IPS-20b (cell line): Measurements from ENCODE around the gene RAB8B.
A peak's percentile ranks its signal among the peaks of the same experiment; 100 is the strongest.

Experiments used
- H3K27ac ChIP-seq: one replicate; pipeline ENCODE4 v1.5.1; 2013; ENCODE audit warnings: low read length
- H3K27me3 ChIP-seq: 2 replicates; pipeline ENCODE4 v1.6.1; 2013; ENCODE audit warnings: mild to moderate bottlenecking, low read length, inconsistent platforms; ENCODE audit not compliant: insufficient read depth
- H3K36me3 ChIP-seq: 2 replicates; pipeline ENCODE4 v1.6.1; 2013; ENCODE audit warnings: low read depth, mild to moderate bottlenecking, inconsistent platforms, low read length, moderate library complexity; ENCODE audit not compliant: insufficient read depth
- H3K4me1 ChIP-seq: 2 replicates; pipeline ENCODE4 v1.6.1; 2013; ENCODE audit warnings: mild to moderate bottlenecking, control low read depth, inconsistent platforms, low read length, moderate library complexity; ENCODE audit not compliant: insufficient read depth
- H3K4me3 ChIP-seq: 2 replicates; pipeline ENCODE4 v1.5.1; 2013; ENCODE audit warnings: mild to moderate bottlenecking, low read length, inconsistent platforms
- H3K9ac ChIP-seq: 2 replicates; pipeline ENCODE4 v1.6.1; 2013; ENCODE audit warnings: low read depth, mild to moderate bottlenecking, inconsistent platforms, low read length, moderate library complexity
- H3K9me3 ChIP-seq: 2 replicates; pipeline ENCODE4 v1.6.1; 2013; ENCODE audit warnings: mild to moderate bottlenecking, low read depth, low read length, inconsistent platforms; ENCODE audit not compliant: insufficient read depth

The RAB8B gene

GRCh38 chr15:63187589-63188226 lies 1.7 kb upstream of the RAB8B start:
- Histone ChIP-seq H3K9me3 (no peaks in the 10 kb centered on the region), H3K4me1 (peaks cover 13% of the 10 kb centered on the region; the same call in 1 of the 2 replicates), H3K36me3 (no peaks in the 10 kb centered on the region), H3K27ac (no peak overlapping the region), H3K27me3 (no peaks in the 10 kb centered on the region), H3K9ac (no peak overlapping the region), H3K4me3 (no peak overlapping the region; the same call in 1 of the 2 replicates)

GRCh38 chr15:63188247-63188925 lies 1.0 kb upstream of the RAB8B start:
- Histone ChIP-seq H3K9me3 (no peaks in the 10 kb centered on the region), H3K27ac (peak overlapping the region; percentile 22), H3K4me3 (peak overlapping the region; percentile 91), H3K36me3 (no peaks in the 10 kb centered on the region), H3K27me3 (no peaks in the 10 kb centered on the region), H3K9ac (peak overlapping the region; percentile 84; the same call in 1 of the 2 replicates), H3K4me1 (peaks cover 13% of the 10 kb centered on the region; the same call in 1 of the 2 replicates)

- H3K27ac ChIP-seq = no peak overlapping the region
- no peaks in the 10 kb centered on the region for H3K9me3 ChIP-seq
- peak overlapping the region; percentile 91 for H3K4me3 ChIP-seq
- peak overlapping the region; percentile 83; the same call in 1 of the 2 replicates for H3K9ac ChIP-seq
- H3K36me3 ChIP-seq = no peaks in the 10 kb centered on the region
- peaks cover 19% of the 10 kb centered on the region; the same call in 1 of the 2 replicates for H3K4me1 ChIP-seq
- no peaks in the 10 kb centered on the region for H3K27me3 ChIP-seq
Observed at GRCh38 chr15:63189941-63190768, 749 bp downstream of the RAB8B start.

GRCh38 chr15:63190769-63191649 lies 1.6 kb downstream of the RAB8B start:
- Histone ChIP-seq H3K4me1 (peaks cover 25% of the 10 kb centered on the region; the same call in 1 of the 2 replicates), H3K4me3 (peak overlapping the region; percentile 91), H3K27ac (no peak overlapping the region), H3K27me3 (no peaks in the 10 kb centered on the region), H3K36me3 (no peaks in the 10 kb centered on the region), H3K9ac (peak overlapping the region; percentile 83; the same call in 1 of the 2 replicates), H3K9me3 (no peaks in the 10 kb centered on the region)

GRCh38 chr15:63191895-63192618 lies 2.7 kb downstream of the RAB8B start:
- Histone ChIP-seq H3K36me3 (no peaks in the 10 kb centered on the region), H3K9me3 (no peaks in the 10 kb centered on the region), H3K9ac (no peak overlapping the region), H3K4me3 (no peak overlapping the region), H3K4me1 (peaks cover 32% of the 10 kb centered on the region; the same call in 1 of the 2 replicates), H3K27me3 (no peaks in the 10 kb centered on the region), H3K27ac (no peak overlapping the region)

- H3K9ac ChIP-seq = no peak overlapping the region
- H3K27ac ChIP-seq = no peak overlapping the region
- no peaks in the 10 kb centered on the region for H3K36me3 ChIP-seq
- H3K4me3 ChIP-seq = no peak overlapping the region
- no peaks in the 10 kb centered on the region for H3K27me3 ChIP-seq
- H3K9me3 ChIP-seq = no peaks in the 10 kb centered on the region
- peaks cover 38% of the 10 kb centered on the region; the same call in 1 of the 2 replicates for H3K4me1 ChIP-seq
Observed at GRCh38 chr15:63192619-63193206, 3.3 kb downstream of the RAB8B start.

- no peak overlapping the region for H3K27ac ChIP-seq
- H3K36me3 ChIP-seq = no peaks in the 10 kb centered on the region
- H3K9ac ChIP-seq = no peak overlapping the region
- H3K4me1 ChIP-seq = peaks cover 46% of the 10 kb centered on the region; the same call in 1 of the 2 replicates
- H3K9me3 ChIP-seq = no peaks in the 10 kb centered on the region
- no peak overlapping the region for H3K4me3 ChIP-seq
- no peaks in the 10 kb centered on the region for H3K27me3 ChIP-seq
Observed at GRCh38 chr15:63194302-63194701, 4.9 kb downstream of the RAB8B start.

GRCh38 chr15:63194880-63195568 lies 5.6 kb downstream of the RAB8B start:
- Histone ChIP-seq H3K9ac (no peak overlapping the region), H3K4me1 (peaks cover 46% of the 10 kb centered on the region; the same call in 1 of the 2 replicates), H3K27ac (no peak overlapping the region), H3K27me3 (no peaks in the 10 kb centered on the region), H3K9me3 (no peaks in the 10 kb centered on the region), H3K4me3 (no peak overlapping the region), H3K36me3 (no peaks in the 10 kb centered on the region)

GRCh38 chr15:63195569-63196015 lies 6.2 kb downstream of the RAB8B start:
- Histone ChIP-seq H3K4me3 (no peak overlapping the region), H3K4me1 (peaks cover 43% of the 10 kb centered on the region; the same call in 1 of the 2 replicates), H3K27ac (no peak overlapping the region), H3K36me3 (no peaks in the 10 kb centered on the region), H3K9me3 (no peaks in the 10 kb centered on the region), H3K9ac (no peak overlapping the region), H3K27me3 (no peaks in the 10 kb centered on the region)

GRCh38 chr15:63196842-63197241 lies 7.4 kb downstream of the RAB8B start:
- H3K9ac ChIP-seq = no peak overlapping the region
- H3K36me3 ChIP-seq = no peaks in the 10 kb centered on the region
- H3K27me3 ChIP-seq = no peaks in the 10 kb centered on the region
- no peaks in the 10 kb centered on the region for H3K9me3 ChIP-seq
- no peak overlapping the region for H3K27ac ChIP-seq
- no peak overlapping the region for H3K4me3 ChIP-seq
- H3K4me1 ChIP-seq = peaks cover 38% of the 10 kb centered on the region; the same call in 1 of the 2 replicates
